Stimulated activated CD8-positive, alpha-beta memory T cell treated with anti-CD3 and anti-CD28 coated beads, Interleukin-15, amount 100 ng/mL, for 24 hours (primary cell): ENCODE data around the gene USO1.
A peak's percentile ranks its signal among the peaks of the same experiment; 100 is the strongest.
"Not testable (repeated sequence)": the region's sequence is repeated elsewhere in the genome, so short reads cannot be mapped to it uniquely, and the experiment has no call there.

Experiments used
- DNase-seq: peaks from one replicate; pipeline ENCODE4 v3.0.0-alpha.2; 2020; ENCODE audit warnings: low read depth

The USO1 gene, protein sequence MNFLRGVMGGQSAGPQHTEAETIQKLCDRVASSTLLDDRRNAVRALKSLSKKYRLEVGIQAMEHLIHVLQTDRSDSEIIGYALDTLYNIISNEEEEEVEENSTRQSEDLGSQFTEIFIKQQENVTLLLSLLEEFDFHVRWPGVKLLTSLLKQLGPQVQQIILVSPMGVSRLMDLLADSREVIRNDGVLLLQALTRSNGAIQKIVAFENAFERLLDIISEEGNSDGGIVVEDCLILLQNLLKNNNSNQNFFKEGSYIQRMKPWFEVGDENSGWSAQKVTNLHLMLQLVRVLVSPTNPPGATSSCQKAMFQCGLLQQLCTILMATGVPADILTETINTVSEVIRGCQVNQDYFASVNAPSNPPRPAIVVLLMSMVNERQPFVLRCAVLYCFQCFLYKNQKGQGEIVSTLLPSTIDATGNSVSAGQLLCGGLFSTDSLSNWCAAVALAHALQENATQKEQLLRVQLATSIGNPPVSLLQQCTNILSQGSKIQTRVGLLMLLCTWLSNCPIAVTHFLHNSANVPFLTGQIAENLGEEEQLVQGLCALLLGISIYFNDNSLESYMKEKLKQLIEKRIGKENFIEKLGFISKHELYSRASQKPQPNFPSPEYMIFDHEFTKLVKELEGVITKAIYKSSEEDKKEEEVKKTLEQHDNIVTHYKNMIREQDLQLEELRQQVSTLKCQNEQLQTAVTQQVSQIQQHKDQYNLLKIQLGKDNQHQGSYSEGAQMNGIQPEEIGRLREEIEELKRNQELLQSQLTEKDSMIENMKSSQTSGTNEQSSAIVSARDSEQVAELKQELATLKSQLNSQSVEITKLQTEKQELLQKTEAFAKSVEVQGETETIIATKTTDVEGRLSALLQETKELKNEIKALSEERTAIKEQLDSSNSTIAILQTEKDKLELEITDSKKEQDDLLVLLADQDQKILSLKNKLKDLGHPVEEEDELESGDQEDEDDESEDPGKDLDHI

DNA sequence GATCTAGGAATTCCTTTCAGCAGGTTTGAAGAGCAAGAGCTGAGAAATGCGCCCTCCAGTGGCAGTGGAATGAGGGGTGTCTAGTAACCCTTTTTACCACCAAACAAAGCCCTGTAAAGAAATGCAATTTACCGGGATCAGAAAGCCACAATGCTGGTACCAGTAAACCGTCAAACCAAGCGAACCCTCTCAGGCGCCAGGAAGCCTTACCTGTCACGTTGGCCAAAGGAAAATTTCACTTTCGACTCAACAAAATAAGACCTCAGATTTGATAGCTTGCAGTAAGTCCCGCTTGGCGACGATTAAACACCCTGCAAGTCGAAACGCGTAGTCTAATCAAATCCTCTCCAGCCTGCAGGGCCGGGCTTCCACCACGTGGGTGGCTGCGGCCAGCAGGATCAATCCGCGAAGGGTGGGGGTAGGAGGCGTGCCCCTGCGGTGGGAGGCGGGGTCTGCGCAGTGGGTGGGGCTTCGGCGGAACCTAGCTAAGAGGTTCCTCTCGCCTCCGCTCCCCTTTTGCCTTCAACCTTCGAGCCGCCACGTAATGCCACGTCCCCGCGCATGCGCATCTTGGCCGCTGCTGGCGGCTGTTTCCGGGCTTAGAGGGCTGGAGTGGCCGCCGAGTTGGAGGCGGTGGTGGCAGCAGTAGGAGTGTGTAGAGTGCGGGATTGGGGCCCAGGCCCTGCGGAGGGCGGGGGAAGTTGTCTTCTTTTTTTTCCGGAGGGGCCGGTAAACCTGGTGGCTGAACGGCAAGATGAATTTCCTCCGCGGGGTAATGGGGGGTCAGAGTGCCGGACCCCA is at the start of gene USO1:
USO1 (plus strand) TSS at position 512 of the 801 bp plus-strand sequence; CDS start at position 755, 243 bp downstream.
- DNase-seq: peak; percentile 94

DNA sequence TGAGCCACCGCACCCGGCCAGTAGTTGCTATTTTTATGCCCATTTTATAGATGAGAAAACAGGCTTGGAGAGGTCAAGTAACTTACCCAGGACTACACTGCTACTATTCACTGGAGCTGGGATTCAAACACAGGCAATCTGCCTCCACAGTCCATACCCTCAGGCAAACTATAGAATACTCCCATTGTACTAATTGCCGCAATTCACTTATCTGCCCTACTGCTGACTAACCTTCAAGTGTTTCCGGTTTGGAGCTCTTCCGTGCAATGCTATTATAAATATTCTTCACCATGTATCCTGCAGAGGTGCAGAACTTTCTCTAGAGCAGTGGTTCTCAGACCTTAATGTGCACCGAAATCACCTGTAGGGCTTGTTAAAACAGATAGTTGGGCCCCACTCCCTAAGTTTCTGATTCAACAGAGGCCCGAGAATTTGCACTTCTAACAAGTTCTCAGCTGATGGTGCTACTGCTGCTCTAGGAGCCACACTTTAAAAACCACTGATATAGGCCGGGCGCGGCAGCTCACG is 49.3 kb upstream of the USO1 start:
- DNase-seq: no peak

DNA sequence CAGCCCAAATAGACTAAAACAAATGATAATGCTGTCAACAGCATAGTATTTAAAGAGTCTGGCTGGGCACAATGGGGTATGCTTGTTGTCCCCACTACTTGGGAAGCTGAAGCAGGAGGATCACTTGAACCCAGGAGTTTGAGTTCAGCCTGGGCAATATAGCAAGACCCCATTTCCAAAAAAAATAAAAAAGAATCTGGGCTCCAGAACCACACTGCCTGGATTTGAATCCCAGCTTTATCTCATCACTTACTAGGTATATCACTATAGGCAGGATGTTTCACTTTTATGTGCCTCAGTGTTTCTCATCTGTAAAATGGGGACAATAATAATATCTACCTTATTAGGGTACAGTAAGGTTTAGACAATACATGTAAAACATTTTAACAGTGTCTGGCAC is 45.9 kb upstream of the USO1 start:
- no peak for DNase-seq

DNA sequence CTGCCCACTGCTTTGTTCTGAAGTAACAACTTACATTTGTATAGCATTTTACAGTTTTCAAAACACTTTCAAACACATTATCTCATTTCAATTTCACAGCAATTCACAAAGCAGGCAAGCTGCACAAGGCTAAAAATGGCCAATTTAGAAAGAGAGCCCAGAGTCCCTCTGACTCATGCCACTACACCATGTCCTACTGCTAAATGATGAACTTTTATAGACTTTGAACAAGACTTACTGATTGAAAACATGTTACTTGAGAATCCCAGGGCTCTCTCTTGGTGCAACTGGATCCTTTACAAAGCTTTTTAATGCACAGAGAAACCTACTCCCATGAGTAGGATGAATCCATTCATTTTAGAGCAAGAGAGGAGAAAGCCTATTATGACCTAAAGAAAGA is 45.4 kb upstream of the USO1 start:
- DNase-seq: no peak

DNA sequence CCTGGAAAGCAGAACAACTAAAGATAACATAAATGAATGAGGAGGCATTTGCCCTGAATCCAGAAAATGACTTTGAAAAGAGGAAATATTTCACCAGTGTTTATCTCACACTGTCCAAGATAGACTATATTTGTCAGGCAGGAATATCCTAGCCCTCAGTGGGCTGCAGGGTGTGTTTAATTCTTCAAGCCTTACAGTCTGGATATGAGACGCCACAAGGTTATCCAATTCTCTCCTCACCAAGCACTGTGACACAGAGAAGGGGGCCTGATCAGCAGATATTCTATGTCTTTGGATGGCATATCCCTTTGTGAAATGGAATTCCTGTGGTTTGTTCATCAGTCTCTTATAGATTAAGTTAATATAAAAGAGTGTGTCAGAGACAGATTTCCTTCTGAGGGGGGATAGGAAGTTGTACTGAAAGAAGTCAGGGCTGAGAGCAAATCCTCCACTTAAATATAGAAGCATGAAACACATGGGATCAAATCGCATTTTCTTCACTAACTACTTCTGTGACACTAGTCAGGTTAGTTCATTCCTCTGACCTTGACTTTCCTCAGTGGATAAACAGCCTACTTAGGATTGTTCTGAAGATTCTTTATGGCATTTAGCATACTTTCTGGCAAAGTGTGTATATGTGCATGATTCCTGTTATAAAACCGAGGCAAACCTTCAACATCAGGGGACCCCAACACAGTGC is 44.4 kb upstream of the USO1 start:
- DNase-seq: no peak

DNA sequence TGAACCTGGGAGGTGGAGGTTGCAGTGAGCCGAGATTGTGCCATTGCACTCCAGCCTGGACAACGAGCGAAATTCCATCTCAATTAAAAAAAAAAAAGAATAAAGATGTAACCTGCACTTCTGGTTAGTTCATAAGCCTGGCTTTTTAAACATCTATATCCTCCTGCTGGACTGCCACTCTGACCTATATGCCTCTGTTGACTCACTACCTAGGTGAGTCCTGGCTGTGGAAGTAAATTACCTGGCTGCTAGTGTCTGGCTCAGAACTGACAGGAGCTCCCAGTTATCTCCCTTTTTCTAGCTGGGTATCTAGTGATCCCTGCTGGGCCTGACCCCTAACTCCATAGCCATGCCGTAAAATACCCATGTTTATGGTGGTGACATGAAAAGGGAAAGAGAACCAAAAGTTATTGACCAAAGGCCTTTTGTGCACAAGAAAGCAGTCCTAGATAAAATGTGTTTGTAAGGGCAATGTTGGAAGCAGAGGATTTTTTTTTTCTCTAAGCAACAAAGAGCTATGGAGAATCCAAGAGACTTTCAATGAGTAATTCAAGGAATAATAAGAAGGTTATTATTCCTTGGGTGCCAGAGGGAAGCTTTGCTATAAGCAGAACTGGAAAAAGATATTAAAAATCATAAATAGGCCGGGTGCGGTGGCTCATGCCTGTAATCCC is 40.8 kb upstream of the USO1 start:
- DNase-seq: no peak

DNA sequence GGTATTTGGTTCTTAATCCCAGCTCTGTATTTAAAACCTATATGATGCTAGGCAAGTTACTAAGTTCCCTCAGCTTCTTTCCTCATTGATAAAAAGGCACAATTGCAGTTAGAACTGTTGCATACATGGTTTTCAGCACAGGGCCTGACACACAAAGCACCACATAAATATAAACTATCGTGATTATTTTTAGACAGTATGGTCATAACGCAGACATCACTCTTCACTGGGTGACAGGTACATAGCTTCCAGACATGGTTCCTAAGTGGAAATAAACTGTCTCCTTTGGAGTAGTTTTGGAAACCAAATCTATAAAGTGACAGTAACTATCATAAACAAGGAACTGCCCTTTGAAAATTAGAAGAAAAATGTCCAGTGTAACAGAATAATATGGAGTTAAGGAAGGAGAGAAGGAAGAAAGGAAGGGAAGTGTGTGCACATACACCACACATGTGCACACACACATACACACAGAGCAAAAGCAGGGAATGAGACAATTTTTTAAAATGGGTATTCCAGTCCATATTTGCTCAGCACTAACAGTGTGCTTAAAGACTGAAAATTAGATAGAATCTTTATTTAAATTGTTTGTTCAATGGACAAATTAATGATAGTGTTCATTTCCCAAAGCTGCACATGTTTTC is 38.7 kb upstream of the USO1 start:
- DNase-seq: no peak

DNA sequence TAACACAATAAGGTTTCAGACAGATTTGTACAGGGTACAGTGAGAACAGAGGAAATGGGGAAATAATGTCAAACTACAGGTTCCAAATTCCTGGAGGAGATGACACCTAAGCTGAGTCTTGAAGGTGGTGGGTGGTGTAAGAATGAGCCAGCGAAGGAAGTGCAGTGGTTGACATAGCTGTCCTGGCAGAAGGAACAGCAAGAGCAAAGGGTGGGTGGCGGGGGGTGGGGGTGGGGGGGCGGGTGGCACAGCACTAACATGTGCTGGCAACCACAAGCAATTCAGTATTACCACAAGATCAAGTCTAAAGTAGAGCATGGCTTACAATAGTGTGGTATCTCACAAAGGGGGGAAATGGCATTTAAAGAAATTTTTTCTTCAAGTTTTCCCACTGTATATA is 38.0 kb upstream of the USO1 start:
- no peak for DNase-seq

DNA sequence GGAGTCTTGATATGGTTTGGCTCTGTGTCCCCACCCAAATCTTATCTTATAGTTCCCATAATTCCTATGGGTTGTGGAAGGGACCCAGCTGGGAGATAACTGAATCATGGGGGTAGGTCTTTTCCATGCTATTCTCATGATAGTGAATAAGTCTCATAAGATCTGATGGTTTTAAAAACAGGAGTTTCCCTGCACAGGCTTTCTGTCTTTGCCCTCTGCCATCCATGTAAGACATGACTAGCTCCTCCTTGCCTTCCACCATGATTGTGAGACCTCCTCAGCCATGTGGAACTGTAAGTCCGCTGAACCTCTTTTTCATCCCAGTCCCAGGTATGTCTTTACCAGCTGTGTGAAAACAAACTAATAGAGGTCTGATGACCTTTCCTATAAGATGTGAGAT is 37.3 kb upstream of the USO1 start:
- not testable (repeated sequence) for DNase-seq

DNA sequence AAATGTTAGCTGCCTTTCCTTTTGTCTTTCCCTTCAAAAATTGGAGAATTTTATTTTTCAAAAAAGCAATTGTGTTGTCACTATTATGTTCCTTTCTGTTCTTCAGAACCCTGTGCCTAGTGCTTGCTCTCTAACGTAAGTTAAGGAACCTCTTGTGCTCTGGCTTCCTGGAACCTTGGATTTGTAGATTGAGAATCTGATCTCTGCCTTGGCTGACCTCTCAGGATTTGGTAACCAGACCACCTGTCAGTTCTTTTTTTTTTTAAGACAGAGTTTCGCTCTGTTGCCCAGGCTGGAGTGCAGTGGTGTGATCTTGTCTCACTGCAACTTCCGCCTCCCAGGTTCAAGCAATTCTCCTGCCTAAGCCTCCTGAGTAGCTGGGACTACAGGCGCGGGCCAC is 32.3 kb upstream of the USO1 start:
- DNase-seq: not testable (repeated sequence)

DNA sequence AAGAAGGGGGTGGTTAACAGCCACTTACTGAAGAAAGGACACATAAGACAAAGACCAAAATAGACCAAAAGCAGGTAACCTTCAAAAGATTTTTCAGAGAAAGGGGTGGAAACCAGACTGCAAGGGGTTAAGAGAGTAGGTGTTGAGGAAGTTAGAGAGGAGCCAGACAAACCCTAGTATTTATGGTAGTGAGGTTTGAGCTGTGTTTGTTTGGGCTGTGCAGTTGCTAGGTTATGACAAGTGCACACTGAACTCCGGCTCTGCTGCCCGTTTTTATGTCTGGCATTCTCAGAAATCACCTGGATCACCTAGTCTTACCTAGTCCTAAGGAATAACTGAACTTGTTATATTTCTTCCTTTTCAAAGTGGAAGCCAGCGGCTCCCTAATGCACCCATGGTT is 28.3 kb upstream of the USO1 start:
- no peak for DNase-seq

DNA sequence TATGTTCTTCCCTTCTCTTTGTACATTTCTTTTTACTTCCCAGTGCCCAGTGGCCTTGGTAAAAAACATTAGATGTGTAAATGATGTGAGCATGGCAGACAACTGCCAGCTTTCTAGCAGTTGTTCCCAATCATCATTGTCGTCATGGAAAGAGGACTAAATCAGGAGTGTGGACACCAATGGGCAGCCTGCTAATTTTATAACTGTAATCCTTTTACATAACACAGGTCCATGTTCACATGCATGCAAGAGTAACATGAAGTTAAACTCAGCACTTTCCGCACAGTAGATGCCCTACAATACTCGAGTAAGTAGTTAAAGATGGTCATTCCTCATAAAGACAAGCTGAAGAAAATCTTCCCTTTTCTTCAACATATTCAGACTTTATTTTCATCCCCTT is 27.8 kb upstream of the USO1 start:
- no peak for DNase-seq

DNA sequence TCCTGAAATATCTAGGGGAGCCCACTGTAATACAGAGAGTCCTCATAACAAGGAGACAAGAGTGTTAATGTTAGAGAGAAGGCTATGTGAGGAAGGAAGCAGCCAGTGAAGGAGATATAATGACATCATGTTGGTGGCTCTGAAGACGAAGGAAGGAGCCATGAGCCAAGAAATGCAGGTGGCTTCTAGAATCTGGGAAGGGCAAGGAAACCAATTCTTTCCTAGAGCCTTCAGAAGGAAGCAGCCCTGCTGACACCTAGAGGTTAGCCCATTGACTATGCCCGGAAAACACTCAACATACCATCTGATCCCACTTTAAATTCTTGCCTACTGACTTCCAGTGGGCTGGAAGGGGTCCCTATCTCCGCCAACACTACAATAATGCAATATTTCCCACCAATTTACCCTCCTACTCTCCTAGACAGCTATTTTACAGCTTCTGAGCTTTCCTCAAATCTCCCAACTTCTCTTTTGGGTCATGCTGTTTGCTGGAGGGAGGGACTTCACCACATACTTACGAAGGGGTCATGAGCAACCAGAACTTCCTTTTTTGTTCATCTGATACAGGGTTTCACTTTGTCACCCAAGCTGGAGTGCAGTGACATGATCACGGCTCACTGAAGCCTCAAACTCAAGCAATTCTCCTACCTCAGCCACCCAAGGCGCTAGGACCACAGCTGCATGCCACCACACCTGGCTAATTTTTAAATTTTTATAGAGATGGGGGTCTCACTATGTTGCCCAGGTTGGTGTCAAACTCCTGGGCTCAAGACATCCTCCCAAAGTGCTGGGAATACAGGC is 26.0 kb upstream of the USO1 start:
- no peak for DNase-seq

DNA sequence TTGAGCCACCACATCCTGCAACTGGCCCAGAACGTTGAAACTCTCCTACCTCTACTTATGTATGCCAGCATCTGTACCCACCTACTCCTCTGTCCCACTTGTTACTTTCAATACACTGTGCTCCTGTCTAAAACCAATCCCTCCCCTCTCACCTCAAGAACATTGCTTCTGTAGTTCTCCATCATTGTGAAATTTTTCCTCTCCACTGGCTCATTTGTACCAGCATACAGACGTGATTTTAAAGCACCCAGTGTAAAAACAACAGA is 25.5 kb upstream of the USO1 start:
- DNase-seq: no peak

DNA sequence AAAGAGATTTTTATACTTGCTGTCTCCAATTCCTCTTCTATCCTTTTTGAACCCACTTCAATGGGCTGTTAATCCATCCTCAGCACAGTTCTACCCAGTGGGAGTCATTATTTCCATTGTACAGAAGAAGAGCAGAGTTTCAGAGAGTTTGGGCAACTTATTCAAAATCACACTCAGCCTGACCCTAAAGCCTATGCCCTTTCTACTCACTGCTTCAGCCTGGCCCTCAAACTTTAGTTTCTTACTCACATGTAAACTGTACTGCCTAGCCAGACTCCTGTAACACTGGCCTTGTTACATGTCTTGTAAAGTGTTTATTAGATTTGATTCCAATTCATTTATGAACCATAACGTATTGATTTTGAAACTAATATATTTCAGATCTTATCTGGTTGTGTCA is 25.1 kb upstream of the USO1 start:
- DNase-seq: no peak

DNA sequence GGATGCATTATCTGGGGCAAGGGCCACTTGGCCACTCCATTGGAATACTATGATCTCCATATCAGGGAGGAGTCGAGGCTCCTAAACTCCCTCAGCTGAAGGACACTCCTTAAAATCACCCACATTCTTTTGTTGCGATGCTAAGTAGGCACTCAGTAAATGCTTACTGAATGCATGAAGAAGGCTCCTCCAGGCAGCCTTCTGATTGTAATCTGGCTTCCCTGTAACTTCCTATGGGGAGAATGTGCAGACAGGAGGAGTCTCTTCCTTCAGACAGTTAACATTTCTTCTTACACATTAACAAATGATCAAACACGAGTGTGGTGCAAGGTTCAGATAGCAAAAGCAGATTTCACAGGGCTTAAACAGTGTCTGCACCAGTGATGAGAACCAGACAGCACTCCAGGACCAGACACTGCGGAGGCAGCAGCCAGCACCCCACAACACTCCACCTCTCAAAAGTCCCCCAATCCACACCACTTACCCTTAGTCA is 21.4 kb upstream of the USO1 start:
- DNase-seq: no peak

DNA sequence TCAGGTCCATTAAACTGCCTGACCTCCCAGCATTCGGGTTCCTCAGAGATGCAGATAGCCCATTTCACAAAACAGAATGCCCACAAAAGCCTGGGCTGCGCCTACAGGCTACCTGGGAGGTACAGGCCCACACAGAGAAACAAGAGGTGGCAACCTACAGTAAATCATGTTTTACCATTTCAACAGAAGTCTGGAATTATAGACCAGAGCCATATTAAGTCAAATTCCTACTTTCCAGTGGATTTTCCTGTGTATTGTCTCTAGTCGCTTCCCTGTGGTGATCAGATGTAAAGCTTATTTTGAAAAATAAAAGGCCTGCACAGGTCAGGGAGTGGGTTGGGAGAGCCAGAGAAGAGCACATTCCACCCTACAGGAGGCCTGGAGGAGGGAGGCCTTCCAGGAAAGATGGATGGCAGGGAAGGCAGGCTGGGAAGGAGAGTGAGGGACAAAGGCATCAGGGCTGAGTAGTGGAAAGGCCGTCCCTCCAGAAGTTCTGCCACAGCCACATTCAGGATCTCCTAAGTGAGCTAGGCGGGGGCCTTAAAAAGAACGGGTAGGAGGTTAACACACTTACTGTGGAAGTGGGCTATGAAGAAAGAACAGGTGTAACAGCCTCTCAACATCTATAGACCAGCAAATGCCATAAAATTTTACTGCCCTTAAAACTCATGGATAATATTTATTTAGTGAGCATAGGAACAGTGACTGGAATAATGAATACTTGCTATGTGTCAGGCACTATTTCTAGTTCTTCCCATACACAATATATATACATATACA is 19.0 kb upstream of the USO1 start:
- no peak for DNase-seq

DNA sequence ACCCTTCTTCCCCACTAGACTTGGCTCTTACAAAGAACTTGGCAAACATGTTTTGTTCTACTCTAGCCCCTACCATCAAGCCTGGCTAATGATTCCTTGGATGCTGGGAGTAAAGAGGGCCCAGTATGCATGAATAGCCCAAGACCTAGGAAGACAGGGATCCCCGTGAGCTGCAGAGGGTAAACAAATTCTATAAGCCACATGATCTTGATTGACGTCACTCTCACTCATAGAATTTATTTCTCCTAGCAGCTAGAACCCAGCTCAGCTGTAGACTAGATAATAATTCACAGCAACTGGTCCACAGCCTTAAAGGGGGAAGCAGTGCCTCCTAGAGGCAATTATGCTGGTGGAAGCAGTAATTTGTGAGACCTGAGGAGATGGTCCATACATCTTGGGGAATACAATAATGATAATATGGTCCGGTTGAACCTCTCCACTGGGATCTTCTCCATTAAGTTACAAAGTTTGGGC is 16.1 kb upstream of the USO1 start:
- DNase-seq: no peak

DNA sequence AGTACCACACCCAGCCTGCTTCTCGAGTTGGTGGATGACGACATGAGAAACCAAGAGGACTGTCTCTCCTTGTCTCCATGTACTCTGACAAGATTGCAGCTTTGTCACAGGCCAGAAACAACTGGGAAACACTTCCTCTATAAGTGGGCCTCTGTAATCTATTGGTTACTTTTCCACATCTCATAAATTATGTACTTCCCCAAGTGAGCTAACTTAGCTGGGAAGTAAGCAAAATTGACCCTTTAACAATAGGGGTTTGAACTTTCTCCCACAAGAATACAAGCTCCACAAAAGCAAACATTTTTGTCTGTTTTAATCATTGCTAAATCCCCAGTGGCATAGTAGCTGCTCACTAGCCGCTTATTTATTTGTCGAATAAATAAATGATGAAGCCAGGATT is 14.1 kb upstream of the USO1 start:
- DNase-seq: no peak
